Lower lobe of right lung (tissue), 2 donors: ENCODE measurements around the gene ZCCHC3. TPM values are rescaled to one million over a fixed set of nuclear protein-coding genes. Genes with fewer than 3 reads are reported as not detected.
A peak's percentile ranks its signal among the peaks of the same experiment; 100 is the strongest.

Experiments used
- ATAC-seq, 2 donors: fragments of 200-7000 bp; cut with Tn5 transposase; one replicate each; pipeline ENCODE4 v1.9.1; 2020 to 2022; ENCODE audit warnings: mild to moderate bottlenecking in 2 of 2, moderate library complexity in 2 of 2
- DNase-seq: peaks from one replicate; pipeline ENCODE4 v3.0.0-alpha.2; 2020
- H3K27ac ChIP-seq: fragments of 200-600 bp; one replicate; pipeline ENCODE4 v1.8.0; 2022
- H3K27me3 ChIP-seq: fragments of 200-600 bp; one replicate; pipeline ENCODE4 v1.8.0; 2022; ENCODE audit warnings: low read depth
- H3K36me3 ChIP-seq: fragments of 200-600 bp; one replicate; pipeline ENCODE4 v1.8.0; 2022; ENCODE audit warnings: mild to moderate bottlenecking
- H3K4me1 ChIP-seq: fragments of 200-600 bp; one replicate; pipeline ENCODE4 v1.8.0; 2022
- H3K4me3 ChIP-seq: fragments of 200-600 bp; one replicate; pipeline ENCODE4 v1.8.0; 2022; ENCODE audit warnings: mild to moderate bottlenecking
- H3K9me3 ChIP-seq: fragments of 200-600 bp; one replicate; pipeline ENCODE4 v1.8.0; 2022
- intact Hi-C: fragments of 100-400 bp; cut with DNase I; formaldehyde crosslinking; loops from one replicate; pipeline ENCODE4 v1.11.0; 2022
- total RNA-seq: library from RNA; stranded (reverse); fragmentation: NEBNext Ultra II Directional; extraction: Animal tissue kit (Norgen Biotek cat#: 25700); gene quantifications from one replicate; pipeline ENCODE4 v1.2.1, GENCODE V29; 2021
- TF ChIP-seq, protein P1 (sequence below): fragments of 200-600 bp; IDR thresholded peaks from one replicate; pipeline ENCODE4 v1.8.0; 2022; ENCODE audit warnings: antibody characterized with exemption, mild to moderate bottlenecking
- donor health status: DM: no; HTN: yes; CAD: no; lungs with severe emphysema.

Gene ZCCHC3
- total RNA-seq, 1 donor from 2014 or later = 15.6 TPM

DNA sequence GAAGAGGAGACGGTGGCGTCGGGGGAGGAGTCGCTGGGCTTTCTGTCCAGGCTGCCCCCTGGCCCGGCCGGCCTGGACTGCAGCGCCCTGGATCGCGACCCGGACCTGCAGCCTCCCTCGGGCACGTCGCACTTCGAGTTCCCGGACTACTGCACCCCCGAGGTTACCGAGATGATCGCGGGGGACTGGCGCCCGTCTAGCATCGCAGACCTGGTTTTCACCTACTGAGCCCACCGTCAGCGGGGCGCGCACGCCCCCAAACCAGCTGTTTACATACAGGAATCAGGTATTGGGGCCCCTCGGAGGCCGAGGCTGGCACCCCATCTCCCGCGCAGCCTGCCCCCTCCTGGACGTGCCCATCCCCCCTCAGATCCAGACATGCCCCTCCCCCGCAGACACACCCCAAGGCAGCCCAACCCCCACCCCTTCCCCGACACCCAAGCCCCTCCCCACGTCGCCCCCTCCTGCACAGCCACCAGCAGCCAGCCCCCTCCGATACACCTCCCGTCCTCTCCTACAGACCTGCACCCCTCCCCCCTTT lies 29.3 kb downstream of the ZCCHC3 start:
- TF ChIP-seq, protein P1, sequence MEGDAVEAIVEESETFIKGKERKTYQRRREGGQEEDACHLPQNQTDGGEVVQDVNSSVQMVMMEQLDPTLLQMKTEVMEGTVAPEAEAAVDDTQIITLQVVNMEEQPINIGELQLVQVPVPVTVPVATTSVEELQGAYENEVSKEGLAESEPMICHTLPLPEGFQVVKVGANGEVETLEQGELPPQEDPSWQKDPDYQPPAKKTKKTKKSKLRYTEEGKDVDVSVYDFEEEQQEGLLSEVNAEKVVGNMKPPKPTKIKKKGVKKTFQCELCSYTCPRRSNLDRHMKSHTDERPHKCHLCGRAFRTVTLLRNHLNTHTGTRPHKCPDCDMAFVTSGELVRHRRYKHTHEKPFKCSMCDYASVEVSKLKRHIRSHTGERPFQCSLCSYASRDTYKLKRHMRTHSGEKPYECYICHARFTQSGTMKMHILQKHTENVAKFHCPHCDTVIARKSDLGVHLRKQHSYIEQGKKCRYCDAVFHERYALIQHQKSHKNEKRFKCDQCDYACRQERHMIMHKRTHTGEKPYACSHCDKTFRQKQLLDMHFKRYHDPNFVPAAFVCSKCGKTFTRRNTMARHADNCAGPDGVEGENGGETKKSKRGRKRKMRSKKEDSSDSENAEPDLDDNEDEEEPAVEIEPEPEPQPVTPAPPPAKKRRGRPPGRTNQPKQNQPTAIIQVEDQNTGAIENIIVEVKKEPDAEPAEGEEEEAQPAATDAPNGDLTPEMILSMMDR = no peak
- Histone ChIP-seq H3K4me1 (peaks cover 43% of the 10 kb centered on the region), H3K36me3 (no peaks in the 10 kb centered on the region), H3K27ac (peak overlapping the region; percentile 92), H3K9me3 (no peaks in the 10 kb centered on the region), H3K27me3 (no peaks in the 10 kb centered on the region), H3K4me3 (peak overlapping the region; percentile 81)
- intact Hi-C loops = no loop called here
- ATAC-seq = no peak
- peak; percentile 64 for DNase-seq

DNA sequence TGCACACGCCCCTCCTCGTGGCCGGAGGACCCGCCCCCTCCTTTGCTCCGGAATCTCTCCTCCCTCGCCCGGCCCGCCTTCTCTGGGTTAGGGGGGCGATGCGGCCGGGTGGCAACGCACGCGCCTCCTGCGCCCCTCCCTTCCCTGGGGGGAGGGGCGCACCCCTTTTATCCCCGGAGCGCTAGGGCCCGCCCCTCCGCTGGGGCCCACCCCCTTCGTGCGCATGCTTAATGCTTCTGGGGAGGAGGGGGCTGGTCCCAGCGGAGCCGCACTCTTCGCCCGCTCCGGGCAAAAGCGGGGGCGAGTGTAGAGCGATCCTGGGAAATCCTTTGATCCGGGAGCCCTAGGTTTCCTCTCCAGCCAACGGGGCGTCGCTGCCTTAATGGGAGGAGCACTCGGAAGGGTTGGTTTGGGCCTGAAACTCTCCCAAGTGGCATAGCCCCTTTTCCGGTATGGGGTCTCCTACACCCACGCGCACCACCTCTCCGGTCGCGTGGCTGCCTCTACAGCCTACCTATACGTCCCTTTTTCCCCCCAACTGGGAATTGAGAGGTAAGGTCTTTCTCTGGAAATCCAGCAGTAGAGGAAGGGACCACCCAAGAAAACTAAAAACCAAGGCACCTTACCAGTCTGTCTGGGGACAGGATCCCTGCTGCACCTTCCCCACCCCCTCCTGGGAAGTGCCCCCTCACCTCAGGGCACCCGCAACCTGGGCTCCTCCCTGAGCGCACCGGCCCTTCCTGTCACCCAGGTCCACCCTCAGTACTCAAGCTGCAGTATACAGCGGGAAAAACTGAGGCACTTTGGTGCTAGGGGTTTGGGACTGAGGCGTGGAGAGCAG lies 30.0 kb downstream of the ZCCHC3 start:
- ATAC-seq (peak; percentile 53 to 71), DNase-seq (peak; percentile 84)
- no peaks in the 10 kb centered on the region for H3K36me3 ChIP-seq
- intact Hi-C loops = no loop called here
- H3K4me3 ChIP-seq = peak overlapping the region; percentile 81
- H3K4me1 ChIP-seq = peaks cover 43% of the 10 kb centered on the region
- H3K27ac ChIP-seq = peak overlapping the region; percentile 64
- no peaks in the 10 kb centered on the region for H3K9me3 ChIP-seq
- H3K27me3 ChIP-seq = no peaks in the 10 kb centered on the region
- TF ChIP-seq, protein P1 = no peak

DNA sequence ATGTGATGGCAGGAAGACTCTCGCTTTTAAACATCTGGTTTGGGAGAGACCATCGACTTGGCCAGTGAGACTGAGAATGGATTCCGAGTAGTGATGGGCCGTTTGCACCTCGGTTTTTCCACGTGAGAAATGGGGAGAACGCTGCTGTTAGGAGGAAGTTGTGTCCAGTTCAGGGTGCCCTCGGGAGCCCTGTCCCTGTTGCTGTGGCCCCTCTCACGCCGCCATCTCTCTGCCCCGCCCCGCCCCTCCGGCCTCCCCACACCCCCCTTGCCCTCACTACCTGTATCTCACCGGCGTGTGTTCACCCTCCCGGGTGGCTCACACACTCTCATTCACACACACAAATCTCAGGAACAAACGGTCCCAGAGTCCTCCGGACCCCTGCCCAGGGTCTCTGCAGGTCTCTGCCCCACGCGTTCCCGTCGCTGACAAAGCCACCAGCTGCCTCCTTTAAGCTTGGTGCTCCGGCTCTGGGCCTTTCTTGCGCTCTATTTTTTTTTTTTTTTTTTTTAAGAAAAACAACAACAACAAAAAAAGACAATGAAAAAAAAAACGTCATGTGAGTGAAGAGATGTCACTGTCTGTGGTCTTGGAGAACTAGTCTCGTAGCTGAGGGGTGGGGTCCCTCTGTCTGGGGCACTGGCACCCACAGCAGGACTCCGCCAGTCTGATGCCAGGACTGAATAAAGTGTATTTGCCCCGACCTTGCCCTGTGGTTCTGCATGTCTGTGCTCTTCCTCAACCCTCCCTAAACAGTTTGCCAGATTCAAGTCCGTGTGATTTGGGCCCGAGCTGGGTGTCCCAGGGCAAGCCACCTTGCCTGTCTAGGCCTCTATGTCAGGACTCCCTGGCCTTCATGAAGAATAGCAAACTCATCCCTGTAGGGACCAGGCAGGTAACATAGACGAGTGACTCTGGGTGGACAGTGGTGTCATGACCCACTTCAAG lies 30.9 kb downstream of the ZCCHC3 start:
- no peak for DNase-seq
- TF ChIP-seq, protein P1 = no peak
- intact Hi-C loops = no loop called here
- Histone ChIP-seq H3K27ac (peak overlapping the region; percentile 64), H3K4me3 (peak overlapping the region; percentile 81), H3K36me3 (no peaks in the 10 kb centered on the region), H3K4me1 (peaks cover 43% of the 10 kb centered on the region), H3K9me3 (no peaks in the 10 kb centered on the region), H3K27me3 (no peaks in the 10 kb centered on the region)
- no peak for ATAC-seq

DNA sequence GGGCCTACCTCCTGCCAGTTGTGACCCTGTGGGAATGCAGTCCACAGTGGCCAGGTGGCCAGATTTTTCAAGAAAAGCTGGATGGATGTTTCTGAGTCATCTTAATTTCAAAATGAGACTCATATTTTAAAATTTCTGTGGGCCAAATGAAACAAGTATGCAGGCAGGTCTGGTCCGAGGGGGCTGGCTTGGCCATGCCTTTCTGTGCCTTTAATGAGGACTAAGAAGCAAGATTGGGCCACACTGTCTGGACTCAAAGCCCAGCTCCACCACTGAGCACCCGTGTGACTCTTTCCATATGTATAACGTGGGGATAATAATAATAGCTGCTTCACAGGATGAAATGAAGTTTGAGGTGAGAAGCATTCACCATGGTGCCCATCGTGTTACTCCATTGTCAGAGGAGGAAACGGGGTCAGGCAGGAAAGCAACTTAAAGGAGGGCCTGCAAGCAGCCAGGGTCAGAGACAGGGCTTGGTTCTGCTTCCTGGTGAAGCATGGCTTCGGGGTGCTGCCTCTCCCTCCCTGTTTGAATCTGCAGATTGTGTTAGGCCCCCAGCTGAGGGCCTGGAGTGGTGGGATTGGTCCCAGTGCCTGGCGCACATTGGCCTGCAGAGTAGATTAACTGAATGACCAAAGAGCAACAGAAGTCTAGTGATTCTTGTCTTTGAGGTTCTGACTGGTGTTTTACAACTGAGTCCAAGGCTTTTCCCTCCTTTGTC lies 31.8 kb downstream of the ZCCHC3 start:
- Histone ChIP-seq H3K9me3 (no peaks in the 10 kb centered on the region), H3K27me3 (no peaks in the 10 kb centered on the region), H3K4me3 (no peak overlapping the region), H3K36me3 (no peaks in the 10 kb centered on the region), H3K4me1 (peaks cover 34% of the 10 kb centered on the region), H3K27ac (peak overlapping the region; percentile 18)
- TF ChIP-seq, protein P1 = no peak
- ATAC-seq (no peak), DNase-seq (no peak)
- intact Hi-C loops = no loop called here

DNA sequence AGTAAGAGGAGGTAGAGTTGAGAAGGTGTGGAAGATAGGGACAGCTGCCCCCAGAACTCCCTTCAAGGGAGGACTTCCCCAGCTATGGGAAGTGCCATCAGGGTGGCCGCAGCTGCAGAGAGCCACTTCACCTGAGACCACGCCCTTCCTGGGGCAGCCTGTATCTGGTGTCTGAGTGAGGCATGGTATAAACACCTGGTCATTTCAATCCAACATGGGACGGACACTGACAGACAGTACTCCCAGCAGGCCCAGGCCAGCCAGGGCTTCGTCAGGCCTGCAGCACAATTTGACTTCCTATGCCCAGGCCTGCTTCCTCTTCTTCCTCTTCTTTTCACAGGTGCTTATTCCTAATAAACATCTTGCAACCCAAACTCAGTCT lies 32.5 kb downstream of the ZCCHC3 start:
- H3K4me3 ChIP-seq = no peak overlapping the region
- intact Hi-C loops = no loop called here
- ATAC-seq = no peak
- no peaks in the 10 kb centered on the region for H3K27me3 ChIP-seq
- H3K36me3 ChIP-seq = no peaks in the 10 kb centered on the region
- H3K9me3 ChIP-seq = no peaks in the 10 kb centered on the region
- peak overlapping the region; percentile 18 for H3K27ac ChIP-seq
- DNase-seq = no peak
- H3K4me1 ChIP-seq = peaks cover 34% of the 10 kb centered on the region
- TF ChIP-seq, protein P1 = no peak
